Spinal cord (tissue), 10 donors: ENCODE measurements around the gene ELF3. TPM values are rescaled to one million over a fixed set of nuclear protein-coding genes. Genes with fewer than 3 reads are reported as not detected.
"Not testable (repeated sequence)": the region's sequence is repeated elsewhere in the genome, so short reads cannot be mapped to it uniquely, and the experiment has no call there.

Experiments used
- DNase-seq, 6 donors: peaks; one replicate each; pipeline versions ENCODE4 v3.0.0 to v3.0.0-alpha.2; 2013 to 2015; ENCODE audit warnings: low spot score in 6 of 6, low read depth in 4 of 6
- H3K27ac ChIP-seq: one replicate; pipeline ENCODE4 v1.5.1; 2013; ENCODE audit warnings: low read depth, low read length, control low read depth
- H3K27me3 ChIP-seq: one replicate; pipeline ENCODE4 v1.6.1; 2013; ENCODE audit warnings: low read length; ENCODE audit not compliant: control insufficient read depth, insufficient read depth
- H3K36me3 ChIP-seq: one replicate; pipeline ENCODE4 v1.6.1; 2013; ENCODE audit warnings: low read length; ENCODE audit not compliant: control insufficient read depth, insufficient read depth
- H3K4me1 ChIP-seq: one replicate; pipeline ENCODE4 v1.6.1; 2013; ENCODE audit warnings: low read length; ENCODE audit not compliant: control insufficient read depth, insufficient read depth
- H3K4me3 ChIP-seq: one replicate; pipeline ENCODE4 v1.5.1; 2013; ENCODE audit warnings: low read depth, low read length, control low read depth
- H3K9me3 ChIP-seq: one replicate; pipeline ENCODE4 v1.6.1; 2013; ENCODE audit warnings: low read length; ENCODE audit not compliant: control insufficient read depth, insufficient read depth
- WGBS: methylation state at CpG from one replicate; pipeline ENCODE4 v1.1.5; 2013; ENCODE audit warnings: missing lambda C conversion rate; ENCODE audit not compliant: insufficient coverage; 5-methylcytosine and 5-hydroxymethylcytosine counted together
- polyA plus RNA-seq, 2 donors: library from polyadenylated mRNA; unstranded; fragments of 120-200 nt; gene quantifications; one replicate each; pipeline ENCODE4 v1.2.1, GENCODE V29; 2013; ENCODE audit not compliant: insufficient read length in 2 of 2
- total RNA-seq, 2 donors: library from RNA; depleted of rRNA in 1 of 2; stranded (reverse); fragments of 120-200 nt in 1 of 2; fragments of >200 nt in 1 of 2; gene quantifications; one replicate each; pipeline versions ENCODE4 v1.2.3 to v1.2.4, GENCODE V29; 2013 to 2014
- donor health status: healthy.

ELF3 gene
- total and polyA plus RNA-seq, 4 donors, result 0.35 to 1.2 (median 0.84) TPM

DNA sequence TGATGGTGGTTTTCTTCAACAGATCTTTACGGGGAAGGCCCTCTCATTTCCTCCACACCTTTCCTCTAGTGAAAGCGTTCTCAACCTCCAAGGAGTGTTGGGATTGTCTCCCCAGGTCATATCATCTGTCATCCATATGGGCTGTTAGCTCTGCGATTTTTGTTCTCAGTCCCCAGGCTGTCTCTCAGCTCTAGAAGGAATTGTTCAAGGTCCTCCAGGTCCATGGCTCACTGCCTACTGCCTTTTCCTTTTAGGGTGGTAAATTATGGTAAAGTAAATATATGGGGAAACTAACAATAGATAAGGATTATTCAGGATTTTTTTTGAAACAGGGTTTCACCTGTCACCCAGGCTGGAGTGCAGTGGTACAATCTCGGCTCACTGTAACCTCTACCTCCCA lies 37.6 kb downstream of the ELF3 start:
- no CpG with 5 or more reads among the region's 4 CpGs for WGBS
- no peak for DNase-seq
- H3K36me3 ChIP-seq, result no peaks in the 10 kb centered on the region
- H3K9me3 ChIP-seq, result no peaks in the 10 kb centered on the region
- H3K27ac ChIP-seq, result no peak overlapping the region
- H3K4me3 ChIP-seq, result no peak overlapping the region
- no peaks in the 10 kb centered on the region for H3K4me1 ChIP-seq
- H3K27me3 ChIP-seq, result no peaks in the 10 kb centered on the region

DNA sequence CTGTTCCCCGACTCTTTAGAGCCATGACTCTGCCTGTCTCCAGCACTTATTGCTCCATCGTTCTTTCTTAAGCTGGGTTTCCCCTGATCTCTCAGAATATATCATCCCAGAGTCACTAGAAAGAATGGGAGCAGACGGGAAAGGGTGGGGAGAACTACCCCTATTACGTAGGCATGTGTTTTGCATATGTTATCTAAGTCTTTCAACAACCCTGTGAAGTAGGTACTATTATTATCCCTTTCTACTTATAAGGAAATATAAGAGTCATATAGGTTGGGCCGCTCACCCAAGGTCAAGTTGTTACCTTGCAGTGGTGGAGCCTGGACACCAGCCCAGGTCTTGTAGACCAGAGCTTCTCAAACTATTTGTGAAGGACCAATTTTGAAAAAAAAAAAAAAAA lies 38.7 kb downstream of the ELF3 start:
- Histone ChIP-seq H3K4me1 (no peaks in the 10 kb centered on the region), H3K27me3 (no peaks in the 10 kb centered on the region), H3K4me3 (no peak overlapping the region), H3K9me3 (no peaks in the 10 kb centered on the region), H3K36me3 (no peaks in the 10 kb centered on the region), H3K27ac (no peak overlapping the region)
- DNase-seq, result no peak
- WGBS, result 80% methylated on average over 1 of the region's 5 CpGs

DNA sequence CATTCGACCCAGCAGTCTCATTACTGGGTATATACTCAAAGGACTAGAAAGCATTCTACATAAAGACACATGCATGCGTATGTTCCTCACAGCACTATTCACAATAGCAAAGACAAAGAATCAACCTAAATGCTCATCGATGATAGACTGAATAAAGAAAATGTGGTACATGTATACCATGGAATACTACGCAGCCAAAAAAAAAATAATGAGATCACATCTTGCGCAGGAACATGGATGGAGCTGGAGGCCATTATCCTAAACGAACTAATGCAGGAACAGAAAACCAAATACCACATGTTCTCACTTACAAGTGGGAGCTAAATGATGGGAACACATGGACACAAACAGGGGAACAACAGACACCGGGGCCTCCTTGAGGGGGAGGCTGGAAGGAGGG lies 43.7 kb downstream of the ELF3 start:
- no CpG with 5 or more reads among the region's 7 CpGs for WGBS
- Histone ChIP-seq H3K27me3 (no peaks in the 10 kb centered on the region), H3K36me3 (no peaks in the 10 kb centered on the region), H3K9me3 (no peaks in the 10 kb centered on the region), H3K27ac (no peak overlapping the region), H3K4me3 (no peak overlapping the region), H3K4me1 (no peaks in the 10 kb centered on the region)
- no peak for DNase-seq

DNA sequence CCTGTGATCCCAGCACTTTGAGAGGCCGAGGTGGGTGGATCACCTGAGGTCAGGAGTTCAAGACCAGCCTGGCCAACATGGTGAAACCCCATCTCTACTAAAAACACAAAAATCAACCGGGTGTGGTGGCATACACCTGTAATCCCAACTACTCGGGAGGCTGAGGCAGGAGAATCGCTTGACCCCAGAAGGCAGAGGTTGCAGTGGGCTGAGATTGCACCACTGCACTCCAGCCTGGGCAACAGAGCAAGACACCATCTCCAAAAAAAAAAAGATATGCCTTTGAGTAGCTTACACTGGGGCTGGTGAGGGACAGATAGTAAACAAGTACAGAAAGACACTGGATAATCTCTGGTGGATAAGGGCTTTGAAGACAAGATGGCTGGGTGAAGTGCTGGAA lies 44.3 kb downstream of the ELF3 start:
- H3K4me3 ChIP-seq, H3K36me3 ChIP-seq, H3K27ac ChIP-seq, H3K27me3 ChIP-seq, H3K4me1 ChIP-seq, H3K9me3 ChIP-seq, DNase-seq: not testable (repeated sequence)
- no CpG with 5 or more reads among the region's 4 CpGs for WGBS

DNA sequence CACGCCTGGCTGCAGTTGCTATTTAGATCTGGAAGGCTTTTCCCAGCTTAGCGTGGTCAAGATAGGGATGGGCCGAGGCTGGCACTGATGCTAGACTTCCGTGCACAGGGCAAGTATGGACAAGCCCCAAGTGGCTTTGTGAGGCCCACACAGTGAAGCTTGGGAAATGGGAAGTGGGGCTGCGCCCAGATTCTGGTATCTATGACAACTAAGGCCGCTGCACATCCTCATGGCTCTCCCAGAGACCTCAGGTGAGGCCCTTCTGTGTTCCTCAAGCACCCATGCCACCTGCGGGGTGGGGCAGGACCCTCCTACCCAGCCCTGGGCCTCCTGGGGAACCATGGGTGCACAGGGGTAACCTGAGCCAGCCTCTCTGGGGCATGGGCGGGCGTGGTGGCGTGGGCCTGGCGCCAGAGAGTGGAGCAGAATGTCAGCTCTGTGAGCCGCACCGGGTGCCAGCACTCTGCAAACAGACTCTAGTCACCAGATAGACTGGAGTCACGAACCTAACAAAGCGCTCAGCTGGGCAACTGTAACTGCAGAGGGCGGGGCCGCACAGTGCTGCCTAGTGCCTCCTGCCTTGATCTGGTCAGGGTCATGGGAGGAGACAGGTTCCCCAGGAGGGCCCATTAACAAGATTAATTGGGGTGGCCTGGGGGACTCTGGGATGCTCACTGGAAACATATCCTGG lies 46.4 kb downstream of the ELF3 start:
- Histone ChIP-seq H3K36me3 (no peaks in the 10 kb centered on the region), H3K9me3 (no peaks in the 10 kb centered on the region), H3K27ac (no peak overlapping the region), H3K4me3 (no peak overlapping the region), H3K27me3 (no peaks in the 10 kb centered on the region), H3K4me1 (no peaks in the 10 kb centered on the region)
- DNase-seq, result no peak
- WGBS, result 81% methylated on average over 17 of the region's 17 CpGs

DNA sequence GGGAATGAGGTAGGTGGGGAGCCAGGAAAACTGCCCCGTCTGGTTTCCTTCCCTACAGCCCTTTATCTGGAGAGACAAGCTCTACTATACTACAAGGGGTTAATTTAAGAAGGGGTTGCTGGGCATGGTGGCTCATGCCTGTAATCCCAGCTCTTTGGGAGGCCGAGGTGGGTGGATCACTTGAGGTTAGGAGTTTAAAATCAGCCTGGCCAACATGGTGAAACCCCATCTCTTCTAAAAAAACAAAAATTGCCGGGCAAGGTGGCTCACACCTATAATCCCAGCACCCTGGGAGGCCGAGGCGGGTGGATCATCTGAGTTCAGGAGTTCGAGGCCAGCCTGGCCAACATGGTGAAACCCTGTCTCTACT lies 46.9 kb downstream of the ELF3 start:
- not testable (repeated sequence) for H3K27me3 ChIP-seq, H3K27ac ChIP-seq, H3K4me3 ChIP-seq, H3K9me3 ChIP-seq, H3K4me1 ChIP-seq, DNase-seq, H3K36me3 ChIP-seq
- WGBS, result 100% methylated on average over 3 of the region's 6 CpGs

DNA sequence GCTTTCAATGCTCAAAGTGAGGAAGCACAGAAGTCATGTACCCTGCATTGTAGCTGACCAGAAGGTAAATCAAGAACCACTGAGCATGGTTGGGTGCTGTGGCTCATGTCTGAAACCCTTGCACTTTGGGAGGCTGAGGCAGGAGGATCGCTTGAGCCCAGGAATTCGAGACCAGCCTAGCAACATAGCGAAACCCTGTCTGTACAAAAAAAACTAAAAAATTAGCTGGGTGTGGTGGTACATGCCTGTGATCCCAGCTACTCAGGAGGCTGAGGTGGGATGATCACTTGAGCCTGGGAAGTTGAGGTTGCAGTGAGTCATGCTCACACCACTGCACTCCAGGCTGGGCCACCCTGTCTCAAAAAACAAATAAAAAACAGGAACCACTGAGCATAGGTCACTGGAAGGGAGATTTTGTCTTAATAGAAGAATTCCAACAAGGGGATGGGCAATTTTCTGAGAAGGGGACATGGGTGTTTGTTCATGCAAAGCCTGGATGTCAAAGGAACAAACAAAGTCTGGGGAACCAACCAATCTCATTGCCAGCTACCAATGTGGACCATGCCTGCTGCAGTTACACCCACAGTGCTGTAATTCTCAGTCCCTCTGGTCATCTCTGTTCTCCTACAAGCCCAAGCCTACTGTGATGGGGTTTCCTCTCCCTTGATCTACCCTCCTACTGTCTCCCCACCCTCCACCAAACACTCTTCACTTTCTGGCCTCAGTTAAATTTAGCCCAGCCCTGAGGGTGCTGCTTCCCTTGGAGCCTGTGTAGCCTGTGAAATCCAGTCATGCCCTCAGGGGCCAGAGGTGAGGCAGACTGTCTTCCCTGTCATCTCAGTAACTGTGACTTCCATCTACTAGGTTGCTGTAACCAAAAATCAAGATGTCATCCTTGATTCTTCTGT lies 47.9 kb downstream of the ELF3 start:
- DNase-seq, result no peak
- Histone ChIP-seq H3K9me3 (no peaks in the 10 kb centered on the region), H3K27me3 (no peaks in the 10 kb centered on the region), H3K4me1 (no peaks in the 10 kb centered on the region), H3K4me3 (no peak overlapping the region), H3K36me3 (no peaks in the 10 kb centered on the region), H3K27ac (no peak overlapping the region)
- no CpG with 5 or more reads among the region's 3 CpGs for WGBS

DNA sequence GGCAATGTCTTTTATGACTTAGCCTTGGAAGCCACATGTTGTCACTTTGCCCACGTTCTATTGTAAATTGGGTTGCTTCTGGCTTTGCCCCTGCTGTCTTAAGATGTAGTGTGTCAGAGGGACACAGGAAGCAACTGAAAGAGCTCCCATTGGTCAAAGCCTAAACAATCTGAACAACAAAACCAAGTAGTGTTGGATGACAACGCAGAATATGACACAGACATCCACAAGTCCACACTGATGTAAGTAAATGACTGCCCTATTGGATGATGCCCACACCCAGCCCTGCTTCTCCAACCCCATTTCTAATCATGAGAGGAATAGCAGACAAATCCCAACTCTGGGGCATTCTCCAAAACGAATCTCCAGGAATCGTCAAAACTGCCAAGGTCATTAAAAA lies 50.7 kb downstream of the ELF3 start:
- H3K27ac ChIP-seq, result no peak overlapping the region
- H3K27me3 ChIP-seq, result no peaks in the 10 kb centered on the region
- no peaks in the 10 kb centered on the region for H3K9me3 ChIP-seq
- no peaks in the 10 kb centered on the region for H3K4me1 ChIP-seq
- H3K36me3 ChIP-seq, result no peaks in the 10 kb centered on the region
- WGBS, result 72% methylated on average over 3 of the region's 4 CpGs
- no peak for DNase-seq
- H3K4me3 ChIP-seq, result no peak overlapping the region

DNA sequence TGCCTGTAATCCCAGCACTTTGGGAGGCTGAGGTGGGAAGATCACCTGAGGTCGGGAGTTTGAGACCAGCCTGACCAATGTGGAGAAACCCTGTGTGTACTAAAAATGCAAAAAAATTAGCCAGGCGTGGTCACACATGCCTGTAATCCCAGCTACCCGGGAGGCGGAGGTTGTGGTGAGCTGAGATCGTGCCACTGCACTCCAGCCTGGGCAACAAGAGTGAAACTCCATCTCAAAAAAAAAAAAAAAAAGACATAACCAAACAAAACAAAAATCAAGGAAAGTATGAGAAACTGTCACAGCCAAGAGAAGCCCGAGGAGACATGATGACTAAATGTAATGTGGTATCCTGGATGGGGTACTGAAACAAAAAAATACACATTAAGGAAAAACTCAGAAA lies 51.4 kb downstream of the ELF3 start:
- not testable (repeated sequence) for DNase-seq, H3K27me3 ChIP-seq, H3K4me1 ChIP-seq, H3K36me3 ChIP-seq, H3K27ac ChIP-seq, H3K4me3 ChIP-seq, H3K9me3 ChIP-seq
- WGBS, result 94% methylated on average over 4 of the region's 6 CpGs

DNA sequence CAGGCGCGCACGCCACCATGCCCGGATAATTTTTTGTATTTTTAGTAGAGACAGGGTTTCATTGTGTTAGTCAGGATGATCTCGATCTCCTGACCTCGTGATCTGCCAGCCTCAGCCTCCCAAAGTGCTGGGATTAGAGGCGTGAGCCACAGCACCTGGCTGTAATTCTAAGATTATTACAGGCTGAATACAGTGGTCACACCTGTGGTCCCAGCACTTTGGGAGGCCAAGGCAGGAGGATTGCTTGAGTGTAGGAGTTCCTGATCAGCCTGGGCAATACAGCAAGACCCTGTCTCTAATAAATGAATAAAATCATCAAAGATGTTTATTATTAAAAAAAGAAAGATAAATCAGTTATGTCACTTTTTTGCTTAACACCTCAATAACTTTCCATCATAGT lies 52.2 kb downstream of the ELF3 start:
- not testable (repeated sequence) for H3K4me3 ChIP-seq, H3K36me3 ChIP-seq, DNase-seq, H3K9me3 ChIP-seq, H3K27ac ChIP-seq, H3K27me3 ChIP-seq, H3K4me1 ChIP-seq
- WGBS, result 95% methylated on average over 7 of the region's 7 CpGs
